ENCODE measurements around the gene TBC1D24.

TBC1D24 gene

DNA sequence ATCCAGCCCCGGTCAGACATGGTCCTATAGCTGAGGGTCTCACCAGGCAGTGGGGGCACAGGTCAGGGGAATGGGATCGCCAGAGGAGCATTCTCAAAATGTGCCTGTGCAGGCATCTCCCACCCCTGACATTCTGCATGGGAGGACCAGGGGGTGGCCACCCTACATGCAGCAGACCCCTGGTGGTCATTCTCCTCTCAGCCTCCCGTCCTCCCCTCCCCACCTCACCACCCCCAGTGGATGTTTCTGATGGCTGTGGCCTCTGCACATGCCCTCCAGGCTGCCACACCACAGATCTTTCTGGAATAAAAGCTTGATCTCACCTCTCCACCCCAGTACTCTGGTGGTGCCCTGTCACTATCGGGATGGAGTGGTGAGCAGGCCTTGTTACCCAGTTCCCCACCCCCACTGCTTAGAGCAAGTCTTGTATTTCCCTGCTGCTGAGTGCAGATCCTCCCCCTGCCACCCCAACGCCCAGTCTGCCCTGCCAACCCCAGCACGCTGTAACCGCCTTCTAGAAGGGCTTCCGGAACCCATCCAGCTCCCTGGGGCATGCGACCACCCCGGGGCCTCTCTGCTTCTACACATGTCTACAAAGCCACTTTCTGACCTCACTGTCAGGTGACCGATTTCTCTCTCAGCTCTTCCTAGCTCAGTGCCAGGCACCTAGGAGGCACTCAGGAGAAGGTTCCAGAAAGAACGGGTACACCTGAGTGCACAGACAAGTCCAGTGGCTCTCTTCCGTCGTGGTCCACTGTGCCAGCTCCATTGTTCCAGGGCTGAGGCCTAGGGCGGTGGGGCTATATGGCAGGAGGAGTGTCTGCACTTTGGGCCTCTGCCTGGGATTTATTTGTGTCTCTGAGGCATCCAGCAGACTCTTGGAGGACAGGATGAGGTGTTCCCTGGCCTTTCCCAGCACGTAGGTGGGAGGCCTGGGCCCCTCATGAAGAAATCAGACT lies 9.3 kb downstream of the TBC1D24 start:
- DNase-seq, result no peak

GRCh38 chr16:2484898-2485508 lies 10.1 kb downstream of the TBC1D24 start:
- DNase-seq, result no peak

- DNase-seq, result no peak
These were observed 11.0 kb downstream of the TBC1D24 start for GRCh38 chr16:2485811-2486507.

DNA sequence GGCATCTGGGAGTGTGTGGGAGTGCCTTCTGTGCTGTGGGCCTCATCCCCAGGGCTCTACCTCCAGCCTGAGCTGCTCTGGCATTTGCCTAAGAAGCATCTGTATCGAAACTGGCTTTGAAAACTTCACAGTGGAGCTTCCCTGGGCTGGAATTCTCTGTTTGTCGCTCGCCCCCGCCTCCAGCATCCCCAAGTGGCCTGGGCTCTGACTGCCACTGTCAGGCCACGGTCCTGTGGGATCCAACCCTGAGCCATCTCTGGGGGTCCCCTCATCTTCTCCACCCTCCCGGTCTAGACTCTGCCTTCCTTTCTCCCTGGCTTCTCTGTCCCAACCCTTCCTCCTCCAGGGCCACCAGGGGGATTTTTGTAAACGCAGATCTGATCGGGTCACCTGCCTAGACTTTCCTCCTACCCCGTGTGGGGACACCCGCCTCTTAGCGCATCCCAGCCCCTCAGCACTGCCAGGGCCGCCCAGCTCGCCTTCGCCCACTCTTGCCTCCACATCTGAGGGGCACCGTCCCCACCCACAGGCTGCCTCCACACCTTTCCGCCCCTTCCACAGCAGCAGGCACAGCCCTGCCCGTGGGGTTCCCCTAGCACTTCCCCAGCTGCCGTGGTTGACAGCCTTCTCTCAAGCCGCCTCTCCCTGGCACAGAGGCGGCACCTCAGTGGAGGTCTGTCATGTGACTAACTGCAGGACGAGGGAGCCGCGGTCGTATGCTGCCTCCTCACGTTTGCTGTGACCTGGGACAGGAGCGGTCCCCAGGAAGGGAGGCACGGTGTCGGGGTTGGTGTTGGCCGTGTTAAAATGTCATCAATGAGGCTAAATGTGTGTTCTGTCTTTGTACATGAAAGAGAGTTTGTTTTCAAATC lies 12.0 kb downstream of the TBC1D24 start:
- peak; percentile 33 to 35 for DNase-seq

GRCh38 chr16:2487517-2487842 lies 12.6 kb downstream of the TBC1D24 start:
- DNase-seq, result no peak

- DNase-seq, result no peak
These were observed 13.1 kb downstream of the TBC1D24 start for GRCh38 chr16:2487903-2488531.

DNA sequence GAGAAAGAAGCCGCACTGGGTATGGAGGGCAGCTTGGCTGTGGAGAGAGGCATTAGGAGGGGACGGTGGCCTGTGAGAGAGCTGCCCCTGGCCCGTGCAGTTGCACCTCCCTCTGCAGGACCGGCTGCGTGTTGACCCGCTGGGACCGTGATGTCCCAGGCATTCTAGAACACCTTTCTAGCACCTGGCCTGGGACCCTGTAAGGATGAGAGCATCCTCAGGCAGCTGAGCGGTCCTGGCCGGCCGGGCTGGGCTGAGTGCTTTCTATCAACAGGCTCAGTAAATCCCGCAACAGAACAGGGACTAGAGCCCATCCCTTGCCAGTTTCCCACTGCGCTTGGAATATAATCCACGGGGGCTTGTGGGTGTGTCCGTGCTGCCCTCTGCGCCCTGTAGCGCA lies 14.7 kb downstream of the TBC1D24 start:
- no peak for DNase-seq

- no peak for DNase-seq
These were observed 15.5 kb downstream of the TBC1D24 start for GRCh38 chr16:2490190-2491105.

GRCh38 chr16:2492292-2492691 lies 17.4 kb downstream of the TBC1D24 start:
- no peak for DNase-seq

GRCh38 chr16:2493605-2494004 lies 18.7 kb downstream of the TBC1D24 start:
- no peak for DNase-seq

DNA sequence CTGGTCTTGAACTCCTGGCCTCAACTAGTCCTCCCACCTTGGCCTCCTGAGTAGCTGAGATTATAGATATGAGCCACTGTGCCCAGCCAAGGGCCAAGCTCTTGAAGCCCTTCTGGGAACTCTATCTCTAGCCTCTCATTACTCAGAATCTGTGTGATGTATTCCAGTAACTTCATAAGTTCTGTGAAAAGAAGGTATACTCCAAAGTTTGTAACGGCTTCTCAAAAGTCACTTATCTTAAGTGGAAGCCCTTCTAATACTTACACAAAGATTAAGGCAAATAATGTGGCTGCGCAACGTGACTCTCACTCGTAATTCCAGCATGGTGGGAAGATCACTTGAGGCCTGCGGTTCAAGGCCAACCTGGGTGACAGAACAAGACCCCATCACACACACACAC lies 19.7 kb downstream of the TBC1D24 start:
- DNase-seq, result no peak

DNA sequence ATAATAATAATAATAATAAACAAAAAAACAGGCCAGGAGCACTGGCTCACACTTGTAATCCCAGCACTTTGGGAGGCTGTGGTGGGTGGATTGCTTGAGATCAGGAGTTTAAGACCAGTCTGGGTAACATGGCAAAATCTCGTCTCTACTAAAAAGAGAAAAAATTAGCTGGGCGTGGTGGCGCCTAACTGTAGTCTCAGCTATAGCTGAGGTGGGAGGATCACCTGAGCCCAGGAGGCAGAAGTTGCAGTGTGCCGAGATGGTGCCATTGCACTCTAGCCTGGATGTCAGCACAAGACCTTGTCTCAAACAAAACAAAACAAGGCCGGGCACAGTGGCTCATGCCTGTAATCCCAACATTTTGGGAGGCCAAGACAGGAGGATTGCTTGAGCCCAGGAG lies 20.1 kb downstream of the TBC1D24 start:
- no peak for DNase-seq

DNA sequence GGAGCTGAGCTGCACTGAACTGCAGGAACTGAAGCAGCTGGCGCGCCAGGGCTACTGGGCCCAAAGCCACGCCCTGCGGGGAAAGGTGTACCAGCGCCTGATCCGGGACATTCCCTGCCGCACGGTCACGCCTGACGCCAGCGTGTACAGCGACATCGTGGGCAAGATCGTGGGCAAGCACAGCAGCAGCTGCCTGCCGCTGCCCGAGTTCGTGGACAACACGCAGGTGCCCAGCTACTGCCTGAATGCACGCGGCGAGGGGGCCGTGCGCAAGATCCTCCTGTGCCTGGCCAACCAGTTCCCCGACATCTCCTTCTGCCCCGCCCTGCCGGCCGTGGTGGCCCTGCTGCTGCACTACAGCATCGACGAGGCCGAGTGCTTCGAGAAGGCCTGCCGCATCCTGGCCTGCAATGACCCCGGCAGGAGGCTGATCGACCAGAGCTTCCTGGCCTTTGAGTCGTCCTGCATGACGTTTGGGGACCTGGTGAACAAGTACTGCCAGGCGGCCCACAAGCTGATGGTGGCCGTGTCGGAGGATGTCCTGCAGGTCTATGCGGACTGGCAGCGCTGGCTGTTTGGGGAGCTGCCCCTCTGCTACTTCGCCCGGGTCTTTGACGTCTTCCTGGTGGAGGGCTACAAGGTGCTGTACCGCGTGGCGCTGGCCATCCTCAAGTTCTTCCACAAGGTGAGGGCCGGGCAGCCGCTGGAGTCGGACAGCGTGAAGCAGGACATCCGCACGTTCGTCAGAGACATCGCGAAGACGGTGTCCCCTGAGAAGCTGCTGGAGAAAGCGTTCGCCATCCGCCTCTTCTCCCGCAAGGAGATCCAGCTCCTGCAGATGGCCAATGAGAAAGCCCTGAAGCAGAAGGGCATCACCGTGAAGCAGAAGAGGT lies 21.5 kb downstream of the TBC1D24 start:
- DNase-seq, result no peak

DNA sequence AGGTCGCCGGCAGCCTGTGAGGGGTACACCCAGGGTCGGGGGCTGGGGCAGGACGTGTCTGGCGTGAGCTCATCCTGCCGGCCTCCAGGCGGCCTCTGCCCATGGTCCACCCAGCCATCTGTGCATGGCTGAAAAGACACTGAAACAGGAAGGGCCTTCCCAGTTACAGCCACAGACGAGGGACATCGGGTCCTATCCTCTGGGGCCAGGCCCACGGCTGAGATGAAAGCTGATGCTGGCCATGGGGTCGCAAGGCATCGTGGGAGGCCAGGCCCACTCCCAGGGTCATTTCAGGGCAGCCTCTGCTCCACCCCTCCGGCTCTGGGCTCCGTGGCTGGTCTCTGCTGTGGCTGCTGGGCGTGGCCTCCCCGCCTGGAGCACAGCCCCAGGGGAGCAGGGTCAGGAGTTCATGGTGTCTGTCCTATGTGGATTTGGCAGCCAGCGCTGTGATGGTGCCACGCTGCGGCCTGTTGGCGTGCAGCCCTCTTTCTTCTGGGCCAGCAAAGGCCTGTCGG lies 22.2 kb downstream of the TBC1D24 start:
- DNase-seq, result no peak

GRCh38 chr16:2497695-2498484 lies 23.0 kb downstream of the TBC1D24 start:
- DNase-seq, result no peak

- DNase-seq, result no peak
These were observed 23.8 kb downstream of the TBC1D24 start for GRCh38 chr16:2498531-2499253.

DNA sequence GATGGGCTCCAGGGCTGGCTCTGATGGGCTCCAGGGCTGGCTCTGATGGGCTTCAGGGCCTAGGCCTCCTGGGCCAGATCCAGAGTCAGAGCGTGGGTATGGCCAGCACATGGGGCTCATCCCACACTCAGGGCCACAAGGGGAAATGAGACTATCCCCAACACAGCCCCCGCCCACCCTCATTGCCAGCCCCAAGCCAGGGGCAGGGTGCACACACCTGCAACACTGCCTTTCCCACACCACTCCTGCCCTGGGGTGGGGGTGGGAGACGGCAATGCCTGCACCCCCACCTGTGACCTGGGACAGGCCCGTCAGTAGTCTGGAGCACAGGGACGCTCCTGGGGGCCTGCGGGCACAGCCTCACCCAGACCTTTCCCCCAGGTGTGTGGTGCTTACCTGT lies 24.5 kb downstream of the TBC1D24 start:
- no peak for DNase-seq

DNA sequence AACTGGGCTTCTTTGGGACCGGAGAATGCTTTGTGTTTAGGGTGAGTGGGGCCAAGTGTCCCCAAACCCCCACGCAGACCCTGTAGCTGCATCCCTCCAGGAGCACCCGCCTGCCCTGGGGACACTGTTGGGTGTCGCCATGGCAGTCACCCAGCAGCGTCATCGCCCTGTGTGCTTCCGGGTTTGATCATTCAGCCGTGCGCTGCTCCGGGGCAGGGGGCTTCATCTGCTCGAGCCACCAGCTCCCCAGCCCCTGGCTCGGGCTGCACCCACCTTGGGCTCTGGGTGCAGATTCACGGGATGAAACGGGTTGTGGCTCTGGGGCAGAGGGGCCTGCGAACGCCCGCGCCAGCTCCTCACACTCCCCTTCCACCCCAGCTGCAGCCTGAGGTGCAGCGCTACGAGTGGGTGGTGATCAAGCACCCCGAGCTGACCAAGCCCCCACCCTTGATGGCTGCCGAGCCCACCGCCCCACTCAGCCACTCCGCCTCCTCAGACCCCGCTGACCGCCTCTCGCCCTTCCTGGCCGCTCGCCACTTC lies 25.0 kb downstream of the TBC1D24 start:
- DNase-seq, result no peak
